Activated CD4-positive, alpha-beta memory T cell treated with anti-CD3 and anti-CD28 coated beads, Interleukin-2, amount 10 ng/mL, durations not matched to agents 7 days and 5 days (primary cell): Measurements from ENCODE around the gene PRICKLE2. TPM values are rescaled to one million over a fixed set of nuclear protein-coding genes. Genes with fewer than 3 reads are reported as not detected.

Experiments used
- CTCF ChIA-PET: fragments of 350-600 bp; sonication (Branson Sonifier 250); formaldehyde crosslinking; loops from one replicate; lab custom pipeline; 2021; ENCODE audit warnings: antibody characterized with exemption, inconsistent platforms; lab: Charles Lee
- POLR2A ChIA-PET: fragments of 350-600 bp; sonication (Branson Sonifier 250); formaldehyde crosslinking; loops from one replicate; lab custom pipeline; 2021; ENCODE audit warnings: antibody characterized with exemption; lab: Charles Lee
- DNase-seq: peaks from one replicate; pipeline ENCODE4 v3.0.0-alpha.2; 2020
- H3K27ac Mint-ChIP-seq: one replicate; pipeline ENCODE4 v1.8.0; 2021; ENCODE audit warnings: mild to moderate bottlenecking, mixed read lengths
- H3K27me3 Mint-ChIP-seq: one replicate; pipeline ENCODE4 v1.8.0; 2021; ENCODE audit warnings: mixed read lengths
- H3K36me3 Mint-ChIP-seq: one replicate; pipeline ENCODE4 v1.8.0; 2021; ENCODE audit warnings: low read depth, mixed read lengths
- H3K4me1 Mint-ChIP-seq: one replicate; pipeline ENCODE4 v1.8.0; 2021; ENCODE audit warnings: mixed read lengths
- H3K4me3 Mint-ChIP-seq: one replicate; pipeline ENCODE4 v1.8.0; 2021; ENCODE audit warnings: mild to moderate bottlenecking, mixed read lengths
- H3K9me3 Mint-ChIP-seq: one replicate; pipeline ENCODE4 v1.8.0; 2021; ENCODE audit warnings: mixed read lengths
- total RNA-seq, 2 experiments: library from RNA; stranded (reverse); gene quantifications; one replicate each; pipeline ENCODE4 v1.2.3, GENCODE V29; 2021

Gene PRICKLE2
- total RNA-seq, 2 experiments from 2014 or later, result not detected

GRCh38 chr3:64264501-64265109, 39.3 kb upstream of the PRICKLE2 start:
- ChIA-PET POLR2A (no interaction called here), CTCF (no interaction called here)
- Mint-ChIP-seq H3K27ac (no peak overlapping the region), H3K27me3 (peaks cover 19% of the 10 kb centered on the region), H3K4me3 (no peak overlapping the region), H3K36me3 (no peaks in the 10 kb centered on the region), H3K4me1 (no peaks in the 10 kb centered on the region), H3K9me3 (no peaks in the 10 kb centered on the region)
- no peak for DNase-seq

- DNase-seq, result no peak
- ChIA-PET CTCF (no interaction called here), POLR2A (no interaction called here)
- no peak overlapping the region for H3K27ac Mint-ChIP-seq
- no peak overlapping the region for H3K4me3 Mint-ChIP-seq
- H3K9me3 Mint-ChIP-seq, result no peaks in the 10 kb centered on the region
- H3K27me3 Mint-ChIP-seq, result peaks cover 14% of the 10 kb centered on the region
- H3K36me3 Mint-ChIP-seq, result no peaks in the 10 kb centered on the region
- no peaks in the 10 kb centered on the region for H3K4me1 Mint-ChIP-seq
Observed at GRCh38 chr3:64262574-64263114, 37.4 kb upstream of the PRICKLE2 start.

- H3K9me3 Mint-ChIP-seq, result no peaks in the 10 kb centered on the region
- CTCF ChIA-PET, result no interaction called here
- H3K27ac Mint-ChIP-seq, result no peak overlapping the region
- no peaks in the 10 kb centered on the region for H3K4me1 Mint-ChIP-seq
- DNase-seq, result no peak
- POLR2A ChIA-PET, result no interaction called here
- no peaks in the 10 kb centered on the region for H3K36me3 Mint-ChIP-seq
- H3K27me3 Mint-ChIP-seq, result peaks cover 4% of the 10 kb centered on the region
- no peak overlapping the region for H3K4me3 Mint-ChIP-seq
Observed at GRCh38 chr3:64260431-64260830, 35.2 kb upstream of the PRICKLE2 start.

GRCh38 chr3:64259636-64260035, 34.4 kb upstream of the PRICKLE2 start:
- no peaks in the 10 kb centered on the region for H3K9me3 Mint-ChIP-seq
- POLR2A ChIA-PET, result no interaction called here
- H3K4me3 Mint-ChIP-seq, result no peak overlapping the region
- DNase-seq, result no peak
- H3K4me1 Mint-ChIP-seq, result no peaks in the 10 kb centered on the region
- peaks cover 4% of the 10 kb centered on the region for H3K27me3 Mint-ChIP-seq
- H3K27ac Mint-ChIP-seq, result no peak overlapping the region
- CTCF ChIA-PET, result no interaction called here
- no peaks in the 10 kb centered on the region for H3K36me3 Mint-ChIP-seq

GRCh38 chr3:64257100-64257755, 32.0 kb upstream of the PRICKLE2 start:
- ChIA-PET CTCF (no interaction called here), POLR2A (no interaction called here)
- peaks cover 2% of the 10 kb centered on the region for H3K27me3 Mint-ChIP-seq
- no peak for DNase-seq
- no peaks in the 10 kb centered on the region for H3K36me3 Mint-ChIP-seq
- no peak overlapping the region for H3K27ac Mint-ChIP-seq
- H3K4me1 Mint-ChIP-seq, result no peaks in the 10 kb centered on the region
- no peak overlapping the region for H3K4me3 Mint-ChIP-seq
- H3K9me3 Mint-ChIP-seq, result no peaks in the 10 kb centered on the region

- DNase-seq, result no peak
- CTCF ChIA-PET, result no interaction called here
- POLR2A ChIA-PET, result no interaction called here
- Mint-ChIP-seq H3K9me3 (no peaks in the 10 kb centered on the region), H3K4me1 (no peaks in the 10 kb centered on the region), H3K4me3 (no peak overlapping the region), H3K27ac (no peak overlapping the region), H3K36me3 (no peaks in the 10 kb centered on the region), H3K27me3 (peaks cover 2% of the 10 kb centered on the region)
Observed at GRCh38 chr3:64255741-64256340, 30.6 kb upstream of the PRICKLE2 start.

GRCh38 chr3:64254443-64254842, 29.2 kb upstream of the PRICKLE2 start:
- DNase-seq, result no peak
- H3K4me3 Mint-ChIP-seq, result no peak overlapping the region
- no peaks in the 10 kb centered on the region for H3K4me1 Mint-ChIP-seq
- peaks cover 2% of the 10 kb centered on the region for H3K27me3 Mint-ChIP-seq
- CTCF ChIA-PET, result no interaction called here
- no peak overlapping the region for H3K27ac Mint-ChIP-seq
- H3K36me3 Mint-ChIP-seq, result no peaks in the 10 kb centered on the region
- POLR2A ChIA-PET, result no interaction called here
- no peaks in the 10 kb centered on the region for H3K9me3 Mint-ChIP-seq

GRCh38 chr3:64253689-64254088, 28.4 kb upstream of the PRICKLE2 start:
- Mint-ChIP-seq H3K9me3 (no peaks in the 10 kb centered on the region), H3K4me1 (no peaks in the 10 kb centered on the region), H3K4me3 (no peak overlapping the region), H3K27ac (no peak overlapping the region), H3K36me3 (no peaks in the 10 kb centered on the region), H3K27me3 (peaks cover 2% of the 10 kb centered on the region)
- no peak for DNase-seq
- CTCF ChIA-PET, result no interaction called here
- POLR2A ChIA-PET, result no interaction called here

GRCh38 chr3:64251019-64251418, 25.8 kb upstream of the PRICKLE2 start:
- H3K4me3 Mint-ChIP-seq, result no peak overlapping the region
- H3K36me3 Mint-ChIP-seq, result no peaks in the 10 kb centered on the region
- CTCF ChIA-PET, result no interaction called here
- no peaks in the 10 kb centered on the region for H3K27me3 Mint-ChIP-seq
- POLR2A ChIA-PET, result no interaction called here
- no peak for DNase-seq
- H3K9me3 Mint-ChIP-seq, result no peaks in the 10 kb centered on the region
- no peaks in the 10 kb centered on the region for H3K4me1 Mint-ChIP-seq
- no peak overlapping the region for H3K27ac Mint-ChIP-seq

GRCh38 chr3:64247991-64248646, 22.9 kb upstream of the PRICKLE2 start:
- Mint-ChIP-seq H3K36me3 (no peaks in the 10 kb centered on the region), H3K27ac (no peak overlapping the region), H3K27me3 (peaks cover 1% of the 10 kb centered on the region), H3K9me3 (no peaks in the 10 kb centered on the region), H3K4me1 (no peaks in the 10 kb centered on the region), H3K4me3 (no peak overlapping the region)
- no peak for DNase-seq
- CTCF ChIA-PET, result no interaction called here
- POLR2A ChIA-PET, result no interaction called here

- Mint-ChIP-seq H3K9me3 (no peaks in the 10 kb centered on the region), H3K27me3 (peaks cover 1% of the 10 kb centered on the region), H3K4me1 (no peaks in the 10 kb centered on the region), H3K4me3 (no peak overlapping the region), H3K36me3 (no peaks in the 10 kb centered on the region), H3K27ac (no peak overlapping the region)
- ChIA-PET POLR2A (no interaction called here), CTCF (no interaction called here)
- DNase-seq, result no peak
Observed at GRCh38 chr3:64244011-64244942, 19.0 kb upstream of the PRICKLE2 start.

- H3K9me3 Mint-ChIP-seq, result no peaks in the 10 kb centered on the region
- no peaks in the 10 kb centered on the region for H3K36me3 Mint-ChIP-seq
- CTCF ChIA-PET, result no interaction called here
- no peaks in the 10 kb centered on the region for H3K4me1 Mint-ChIP-seq
- H3K27me3 Mint-ChIP-seq, result peaks cover 1% of the 10 kb centered on the region
- POLR2A ChIA-PET, result no interaction called here
- H3K4me3 Mint-ChIP-seq, result no peak overlapping the region
- no peak overlapping the region for H3K27ac Mint-ChIP-seq
- DNase-seq, result no peak
Observed at GRCh38 chr3:64242435-64242834, 17.2 kb upstream of the PRICKLE2 start.
